ENCODE data around the gene CAPN9. TPM values are rescaled to one million over a fixed set of nuclear protein-coding genes. Genes with fewer than 3 reads are reported as not detected.

Gene CAPN9
- total RNA-seq, 1 donor from 2014 or later, result 0.78 TPM

DNA sequence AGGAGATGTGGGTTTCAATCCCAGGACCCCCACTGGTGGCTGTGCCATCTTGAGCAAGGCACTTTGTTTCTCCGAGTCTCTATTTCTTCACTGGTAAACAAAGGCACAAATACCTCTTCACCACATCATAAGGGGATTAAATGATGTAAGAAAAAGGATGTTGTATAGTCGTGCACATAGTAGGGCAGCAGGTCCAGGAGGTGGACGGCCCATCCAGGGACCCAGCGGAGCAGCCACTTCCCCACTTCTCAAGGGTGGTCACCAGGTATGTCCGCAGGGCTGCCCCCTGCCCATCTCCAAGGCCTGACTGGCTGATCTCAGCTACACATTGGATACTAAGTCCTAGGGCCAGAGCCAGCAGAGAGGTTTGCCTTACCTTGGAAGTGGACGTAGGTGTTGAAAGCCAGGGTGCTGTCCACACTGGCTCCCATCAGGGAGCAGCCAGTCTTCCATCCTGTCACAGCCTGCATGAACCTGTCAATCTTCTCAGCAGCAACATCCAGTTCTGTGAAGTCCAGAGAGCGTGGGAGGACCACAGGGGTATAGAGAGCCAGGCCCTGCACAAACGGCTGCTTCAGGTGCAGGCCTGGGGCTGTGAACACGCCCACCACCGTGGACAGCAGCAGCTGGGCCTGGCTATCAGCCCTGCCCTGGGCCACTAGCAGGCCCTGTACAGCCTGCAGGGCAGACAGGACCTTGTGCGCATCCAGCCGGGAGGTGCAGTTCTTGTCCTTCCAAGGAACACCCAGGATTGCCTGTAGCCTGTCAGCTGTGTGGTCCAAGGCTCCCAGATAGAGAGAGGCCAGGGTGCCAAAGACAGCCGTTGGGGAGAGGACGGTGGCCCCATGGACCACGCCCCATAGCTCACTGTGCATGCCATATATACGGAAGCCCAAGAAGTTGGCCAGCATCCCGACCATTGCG lies 37.3 kb upstream of the CAPN9 start:
- no peak for DNase-seq (ENCODE audit: low spot score in 2 of 2, unreplicated experiment in 2 of 2)
- peaks cover 5% of the 10 kb centered on the region for H3K27me3 Mint-ChIP-seq (ENCODE audit: low read depth)
- TF ChIP-seq, protein P1, sequence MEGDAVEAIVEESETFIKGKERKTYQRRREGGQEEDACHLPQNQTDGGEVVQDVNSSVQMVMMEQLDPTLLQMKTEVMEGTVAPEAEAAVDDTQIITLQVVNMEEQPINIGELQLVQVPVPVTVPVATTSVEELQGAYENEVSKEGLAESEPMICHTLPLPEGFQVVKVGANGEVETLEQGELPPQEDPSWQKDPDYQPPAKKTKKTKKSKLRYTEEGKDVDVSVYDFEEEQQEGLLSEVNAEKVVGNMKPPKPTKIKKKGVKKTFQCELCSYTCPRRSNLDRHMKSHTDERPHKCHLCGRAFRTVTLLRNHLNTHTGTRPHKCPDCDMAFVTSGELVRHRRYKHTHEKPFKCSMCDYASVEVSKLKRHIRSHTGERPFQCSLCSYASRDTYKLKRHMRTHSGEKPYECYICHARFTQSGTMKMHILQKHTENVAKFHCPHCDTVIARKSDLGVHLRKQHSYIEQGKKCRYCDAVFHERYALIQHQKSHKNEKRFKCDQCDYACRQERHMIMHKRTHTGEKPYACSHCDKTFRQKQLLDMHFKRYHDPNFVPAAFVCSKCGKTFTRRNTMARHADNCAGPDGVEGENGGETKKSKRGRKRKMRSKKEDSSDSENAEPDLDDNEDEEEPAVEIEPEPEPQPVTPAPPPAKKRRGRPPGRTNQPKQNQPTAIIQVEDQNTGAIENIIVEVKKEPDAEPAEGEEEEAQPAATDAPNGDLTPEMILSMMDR (IDR thresholded peaks at IDR 0.05; ENCODE audit: unreplicated experiment), result no peak
- H3K4me3 Mint-ChIP-seq, result no peak overlapping the region
- no peaks in the 10 kb centered on the region for H3K36me3 Mint-ChIP-seq
- no peak overlapping the region for H3K27ac Mint-ChIP-seq
- H3K9me3 Mint-ChIP-seq, result no peaks in the 10 kb centered on the region
- H3K4me1 Mint-ChIP-seq, result peaks cover 7% of the 10 kb centered on the region

DNA sequence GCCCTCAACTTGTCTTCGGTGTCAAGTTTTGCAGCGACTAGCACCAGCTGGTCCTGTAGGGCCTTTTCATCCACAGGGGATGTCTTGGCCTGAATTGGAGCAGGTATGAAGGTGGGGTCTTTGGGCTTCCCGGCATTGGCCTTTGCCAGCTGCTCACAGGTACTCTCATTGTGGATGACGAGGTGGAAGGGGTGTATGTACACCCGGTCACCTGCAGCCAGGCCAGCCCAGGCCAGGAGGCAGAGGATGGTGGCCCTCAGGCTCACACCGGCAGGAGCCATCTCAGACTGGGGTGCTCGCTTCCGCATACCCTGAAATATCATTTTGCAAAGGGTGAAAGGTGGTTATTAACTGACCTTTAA lies 36.7 kb upstream of the CAPN9 start:
- Mint-ChIP-seq H3K27me3 (ENCODE audit: low read depth) (peaks cover 5% of the 10 kb centered on the region), H3K4me1 (peaks cover 7% of the 10 kb centered on the region), H3K9me3 (no peaks in the 10 kb centered on the region), H3K36me3 (no peaks in the 10 kb centered on the region), H3K4me3 (no peak overlapping the region), H3K27ac (no peak overlapping the region)
- no peak for DNase-seq (ENCODE audit: low spot score in 2 of 2, unreplicated experiment in 2 of 2)
- TF ChIP-seq, protein P1 (IDR thresholded peaks at IDR 0.05; ENCODE audit: unreplicated experiment), result no peak

DNA sequence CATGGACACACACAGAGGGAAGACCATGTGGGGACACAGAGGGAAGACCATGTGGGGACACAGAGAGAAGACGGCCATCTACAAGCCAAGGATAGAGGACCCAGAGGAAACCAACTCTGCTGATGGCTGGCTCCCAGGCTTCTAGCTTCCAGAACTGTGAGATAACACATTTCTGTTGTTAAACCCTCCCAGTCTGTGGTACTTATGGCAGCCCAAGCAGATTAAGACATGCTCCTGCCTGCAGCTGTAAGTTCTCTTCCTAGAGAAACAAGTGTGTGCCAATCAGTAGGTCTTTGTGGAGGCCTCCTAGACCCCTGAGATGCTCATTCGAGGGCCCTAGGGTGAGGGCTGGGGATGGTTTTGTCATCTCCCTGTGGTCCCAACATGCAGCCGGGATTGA lies 35.9 kb upstream of the CAPN9 start:
- Mint-ChIP-seq H3K4me1 (peaks cover 7% of the 10 kb centered on the region), H3K4me3 (no peak overlapping the region), H3K27me3 (ENCODE audit: low read depth) (peaks cover 5% of the 10 kb centered on the region), H3K27ac (no peak overlapping the region), H3K36me3 (no peaks in the 10 kb centered on the region), H3K9me3 (peaks cover 1% of the 10 kb centered on the region)
- TF ChIP-seq, protein P1 (IDR thresholded peaks at IDR 0.05; ENCODE audit: unreplicated experiment), result no peak
- no peak for DNase-seq (ENCODE audit: low spot score in 2 of 2, unreplicated experiment in 2 of 2)

DNA sequence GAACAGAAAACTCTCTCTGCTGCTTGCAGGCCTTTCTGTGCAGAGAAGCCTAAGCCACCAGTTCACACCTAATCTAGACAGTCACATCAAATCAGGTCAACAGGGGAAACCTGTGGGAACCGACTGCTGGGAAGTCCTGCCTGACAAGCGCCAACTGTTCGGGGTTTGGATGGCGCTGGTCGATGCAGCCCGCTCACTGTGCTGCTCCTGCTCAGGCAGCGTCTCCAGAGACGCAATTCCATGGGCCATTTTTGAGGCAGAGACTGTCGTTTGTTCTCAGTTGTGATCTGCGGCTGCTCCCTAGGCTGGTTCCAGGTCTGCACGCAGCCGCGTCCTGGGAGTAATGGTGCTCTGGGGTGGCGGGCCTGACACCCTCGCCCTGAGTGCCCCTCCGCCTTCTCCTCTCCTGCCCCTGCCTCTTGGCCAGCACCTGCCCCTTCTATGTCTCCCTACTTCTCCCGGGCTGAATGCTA lies 34.7 kb upstream of the CAPN9 start:
- DNase-seq (ENCODE audit: low spot score in 2 of 2, unreplicated experiment in 2 of 2), result no peak
- Mint-ChIP-seq H3K4me3 (no peak overlapping the region), H3K4me1 (peaks cover 7% of the 10 kb centered on the region), H3K9me3 (peaks cover 6% of the 10 kb centered on the region), H3K36me3 (no peaks in the 10 kb centered on the region), H3K27ac (no peak overlapping the region), H3K27me3 (ENCODE audit: low read depth) (peaks cover 2% of the 10 kb centered on the region)
- TF ChIP-seq, protein P1 (IDR thresholded peaks at IDR 0.05; ENCODE audit: unreplicated experiment), result no peak

DNA sequence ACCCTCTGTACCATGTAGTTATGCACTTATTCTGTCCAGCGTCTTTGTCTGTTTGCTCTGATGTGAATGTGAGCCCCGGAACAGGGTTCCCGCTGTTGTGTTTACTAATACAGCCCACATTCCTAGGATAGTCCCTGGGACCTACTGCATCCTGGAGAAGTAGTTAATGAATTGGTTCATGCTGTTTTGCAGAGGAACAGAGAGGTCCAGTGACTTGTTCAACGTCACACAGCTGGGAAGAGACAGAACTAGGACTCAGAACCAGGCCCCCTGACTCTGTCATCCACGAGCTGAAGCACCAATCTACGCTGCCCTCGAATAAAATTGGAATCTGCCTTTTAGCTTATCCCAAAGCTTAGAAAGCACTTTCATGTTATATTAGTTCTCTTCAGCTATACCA lies 34.0 kb upstream of the CAPN9 start:
- no peak overlapping the region for H3K27ac Mint-ChIP-seq
- TF ChIP-seq, protein P1 (IDR thresholded peaks at IDR 0.05; ENCODE audit: unreplicated experiment), result no peak
- DNase-seq (ENCODE audit: low spot score in 2 of 2, unreplicated experiment in 2 of 2), result no peak
- no peaks in the 10 kb centered on the region for H3K36me3 Mint-ChIP-seq
- no peaks in the 10 kb centered on the region for H3K27me3 Mint-ChIP-seq (ENCODE audit: low read depth)
- peaks cover 6% of the 10 kb centered on the region for H3K9me3 Mint-ChIP-seq
- no peak overlapping the region for H3K4me3 Mint-ChIP-seq
- peaks cover 7% of the 10 kb centered on the region for H3K4me1 Mint-ChIP-seq
